ENCODE measurements around the gene FBXW9. TPM values are rescaled to one million over a fixed set of nuclear protein-coding genes. Genes with fewer than 3 reads are reported as not detected.
A peak's percentile ranks its signal among the peaks of the same experiment; 100 is the strongest.

The FBXW9 gene
- total RNA-seq, 2 experiments from 2014 or later = 2.2 to 2.4 TPM

DNA sequence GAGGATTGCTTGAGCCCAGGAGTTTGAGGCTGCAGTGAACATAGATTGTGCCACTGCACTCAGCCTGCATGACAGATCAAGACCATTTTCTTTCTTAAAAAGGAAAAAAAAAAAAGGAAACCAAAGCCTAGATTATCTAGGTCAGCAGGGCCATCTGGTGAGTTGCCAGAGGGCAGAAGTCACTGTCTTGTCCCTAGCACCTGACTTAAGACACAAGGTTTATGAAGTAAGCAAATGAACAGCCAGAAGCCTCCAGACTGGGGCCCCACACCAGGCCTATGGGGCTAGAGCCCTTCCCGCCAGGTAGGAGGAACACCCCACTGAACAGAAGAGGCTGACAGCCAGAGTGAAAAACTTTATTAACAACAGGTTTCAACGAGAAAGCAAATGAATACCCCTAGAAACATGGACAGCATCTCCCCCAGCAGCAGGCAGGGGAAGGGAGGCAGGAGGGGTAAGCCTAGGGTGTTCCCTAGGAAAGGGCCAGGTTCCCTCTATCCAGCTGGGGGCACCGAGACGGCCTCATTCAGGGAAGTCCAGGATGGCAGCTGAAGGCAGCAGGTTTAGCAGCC, 28.6 kb downstream of the FBXW9 start:
- Histone ChIP-seq H3K27ac (ENCODE audit: low read depth in 1 of 2, low read length in 2 of 2) (peak overlapping the region in 1 of 2 donors; percentile 99), H3K9me3 (ENCODE audit: control insufficient read depth in 1 of 2, insufficient read depth in 1 of 2, low read length in 2 of 2) (no peaks in the 10 kb centered on the region), H3K4me3 (ENCODE audit: low read length) (no peak overlapping the region), H3K27me3 (ENCODE audit: control insufficient read depth in 1 of 2, insufficient read depth in 2 of 2, low read length in 2 of 2) (no peaks in the 10 kb centered on the region), H3K36me3 (ENCODE audit: insufficient read depth, low read length) (peaks cover 27% of the 10 kb centered on the region), H3K4me1 (ENCODE audit: insufficient read depth, low read length) (peaks cover 66% of the 10 kb centered on the region)
- Mint-ChIP-seq H3K27me3 (no peaks in the 10 kb centered on the region), H3K9me3 (no peaks in the 10 kb centered on the region), H3K27ac (peak overlapping the region; percentile 98), H3K4me3 (peak overlapping the region; percentile 92), H3K36me3 (ENCODE audit: low read depth) (peaks cover 57% of the 10 kb centered on the region), H3K4me1 (ENCODE audit: low read depth) (peaks cover 53% of the 10 kb centered on the region)
- TF ChIP-seq, protein P1, sequence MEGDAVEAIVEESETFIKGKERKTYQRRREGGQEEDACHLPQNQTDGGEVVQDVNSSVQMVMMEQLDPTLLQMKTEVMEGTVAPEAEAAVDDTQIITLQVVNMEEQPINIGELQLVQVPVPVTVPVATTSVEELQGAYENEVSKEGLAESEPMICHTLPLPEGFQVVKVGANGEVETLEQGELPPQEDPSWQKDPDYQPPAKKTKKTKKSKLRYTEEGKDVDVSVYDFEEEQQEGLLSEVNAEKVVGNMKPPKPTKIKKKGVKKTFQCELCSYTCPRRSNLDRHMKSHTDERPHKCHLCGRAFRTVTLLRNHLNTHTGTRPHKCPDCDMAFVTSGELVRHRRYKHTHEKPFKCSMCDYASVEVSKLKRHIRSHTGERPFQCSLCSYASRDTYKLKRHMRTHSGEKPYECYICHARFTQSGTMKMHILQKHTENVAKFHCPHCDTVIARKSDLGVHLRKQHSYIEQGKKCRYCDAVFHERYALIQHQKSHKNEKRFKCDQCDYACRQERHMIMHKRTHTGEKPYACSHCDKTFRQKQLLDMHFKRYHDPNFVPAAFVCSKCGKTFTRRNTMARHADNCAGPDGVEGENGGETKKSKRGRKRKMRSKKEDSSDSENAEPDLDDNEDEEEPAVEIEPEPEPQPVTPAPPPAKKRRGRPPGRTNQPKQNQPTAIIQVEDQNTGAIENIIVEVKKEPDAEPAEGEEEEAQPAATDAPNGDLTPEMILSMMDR (IDR thresholded peaks at IDR 0.05) = no peak
- CTCF ChIA-PET = no interaction called here
- intact Hi-C loops (cut with DNase I, micrococcal nuclease) = loop anchor here (2.0 to 5.0 kb wide), 6 partner anchors 27 to 746 kb away; partner anchors contain the start of genes JUNB (in 1 of the 2), ZNF490 (in 1 of the 2) and ZNF791 (in 1 of the 2)
- DNase-seq (no peak), ATAC-seq (ENCODE audit: poor library complexity) (no peak)
- POLR2A ChIA-PET = interaction anchor here (0.6 to 1.3 kb wide), 2 partner anchors 29 to 55 kb away, joined by 3 to 6 read pairs; partner anchors contain the start of gene FBXW9

DNA sequence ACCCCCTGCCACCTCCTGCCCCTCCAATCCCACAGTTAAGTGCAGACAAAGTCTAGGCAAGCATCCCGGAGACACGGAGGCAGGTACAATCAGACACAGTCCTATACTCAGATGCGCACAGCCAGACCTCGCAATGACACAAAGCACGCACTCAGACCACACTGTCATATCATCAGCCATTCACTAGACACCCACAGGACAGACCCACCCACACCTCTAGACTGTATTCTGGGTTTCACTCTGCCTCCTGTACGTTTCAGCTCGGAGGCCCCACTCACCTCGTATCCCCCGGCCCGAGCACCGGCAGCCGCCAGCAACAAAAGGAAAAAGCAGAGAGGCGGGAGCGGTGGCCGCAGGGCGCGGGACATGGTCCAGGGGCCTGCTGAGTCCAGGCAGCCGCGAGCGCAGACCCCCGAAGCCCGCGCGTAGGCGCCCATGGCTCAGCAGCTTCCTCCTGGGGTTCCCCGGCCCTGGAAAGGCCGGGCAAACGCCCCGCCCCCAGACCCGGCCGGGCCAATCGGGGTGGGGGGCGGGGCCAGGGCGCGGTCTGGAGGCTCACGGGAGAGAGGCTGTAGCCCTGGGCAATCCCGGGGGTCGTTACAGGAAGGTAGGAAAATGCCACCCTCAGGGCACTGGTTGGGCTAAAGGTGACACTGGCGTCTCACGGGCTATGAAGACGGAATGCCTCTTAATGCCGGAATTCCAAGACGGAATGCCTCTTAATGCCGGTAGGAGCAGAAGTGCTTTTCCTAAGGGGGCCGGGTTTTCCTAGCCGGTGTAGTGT, 30.0 kb downstream of the FBXW9 start, which contains the start of the genes MAN2B1 and WDR83:
MAN2B1 (minus strand) TSS at position 478 of the 784 bp plus-strand sequence; CDS start at position 437, 41 bp downstream.
WDR83 (plus strand) TSS at position 543 of the 784 bp plus-strand sequence. CDS start 2,984 bp downstream, outside the sequence.
- DNase-seq (peak; percentile 49 to 92 (median 71)), ATAC-seq (ENCODE audit: poor library complexity) (peak; percentile 69)
- Histone ChIP-seq H3K4me3 (ENCODE audit: low read length) (peak within 1 kb of the TSS; percentile 94), H3K9me3 (ENCODE audit: control insufficient read depth in 1 of 2, insufficient read depth in 1 of 2, low read length in 2 of 2) (no peaks in the 10 kb centered on the region), H3K27ac (ENCODE audit: low read depth in 1 of 2, low read length in 2 of 2) (peak within 1 kb of the TSS; percentile 82 to 85), H3K36me3 (ENCODE audit: insufficient read depth, low read length) (peaks cover 33% of the 10 kb centered on the region), H3K4me1 (ENCODE audit: insufficient read depth, low read length) (peaks cover 66% of the 10 kb centered on the region), H3K27me3 (ENCODE audit: control insufficient read depth in 1 of 2, insufficient read depth in 2 of 2, low read length in 2 of 2) (no peaks in the 10 kb centered on the region)
- no peaks in the 10 kb centered on the region for H3K27me3 Mint-ChIP-seq
- CTCF ChIA-PET = interaction anchor here (0.6 to 1.7 kb wide), 4 partner anchors 27 to 299 kb away, joined by 3 to 14 read pairs (median 4); no protein-coding TSS in a partner anchor
- H3K4me1 Mint-ChIP-seq (ENCODE audit: low read depth) = peaks cover 48% of the 10 kb centered on the region
- TF ChIP-seq, protein P1 (IDR thresholded peaks at IDR 0.05) = no peak
- peak within 1 kb of the TSS; percentile 98 for H3K27ac Mint-ChIP-seq
- intact Hi-C loops (cut with DNase I, micrococcal nuclease) = loop anchor here (2.0 to 5.0 kb wide), 5 partner anchors 34 to 744 kb away; partner anchors contain the start of genes JUNB (in 1 of the 2), ZNF490 (in 1 of the 2) and ZNF791 (in 1 of the 2)
- peaks cover 48% of the 10 kb centered on the region for H3K36me3 Mint-ChIP-seq (ENCODE audit: low read depth)
- H3K9me3 Mint-ChIP-seq = no peaks in the 10 kb centered on the region
- POLR2A ChIA-PET = interaction anchor here (0.5 to 2.9 kb wide), 8 partner anchors 15 to 125 kb away, joined by 3 to 13 read pairs (median 5); partner anchors contain the start of genes DHPS, JUNB, TRIR and ZNF490
- peak within 1 kb of the TSS; percentile 92 for H3K4me3 Mint-ChIP-seq

- H3K4me3 ChIP-seq (ENCODE audit: low read length) = peak overlapping the region; percentile 94
- peaks cover 40% of the 10 kb centered on the region for H3K36me3 ChIP-seq (ENCODE audit: insufficient read depth, low read length)
- Mint-ChIP-seq H3K9me3 (no peaks in the 10 kb centered on the region), H3K4me1 (ENCODE audit: low read depth) (peaks cover 48% of the 10 kb centered on the region), H3K27ac (peak overlapping the region; percentile 98), H3K36me3 (ENCODE audit: low read depth) (peaks cover 55% of the 10 kb centered on the region), H3K27me3 (no peaks in the 10 kb centered on the region), H3K4me3 (peak overlapping the region; percentile 92)
- TF ChIP-seq, protein P1 (IDR thresholded peaks at IDR 0.05) = no peak
- peak in 3 of 14 experiments; percentile 26 to 48 (median 43) for DNase-seq
- no peak for ATAC-seq (ENCODE audit: poor library complexity)
- CTCF ChIA-PET = interaction anchor here (0.7 to 1.7 kb wide), 3 partner anchors 26 to 300 kb away, joined by 3 to 14 read pairs (median 4); no protein-coding TSS in a partner anchor
- POLR2A ChIA-PET = interaction anchor here (0.7 to 2.9 kb wide), 8 partner anchors 16 to 126 kb away, joined by 3 to 13 read pairs (median 5); partner anchors contain the start of genes DHPS, JUNB, TRIR and ZNF490
- H3K27ac ChIP-seq (ENCODE audit: low read depth in 1 of 2, low read length in 2 of 2) = peak overlapping the region; percentile 82 to 85
- H3K9me3 ChIP-seq (ENCODE audit: control insufficient read depth in 1 of 2, insufficient read depth in 1 of 2, low read length in 2 of 2) = no peaks in the 10 kb centered on the region
- intact Hi-C loops (cut with DNase I, micrococcal nuclease) = loop anchor here (2.0 to 5.0 kb wide), 5 partner anchors 33 to 743 kb away; partner anchors contain the start of genes JUNB (in 1 of the 2), ZNF490 (in 1 of the 2) and ZNF791 (in 1 of the 2)
- no peaks in the 10 kb centered on the region for H3K27me3 ChIP-seq (ENCODE audit: control insufficient read depth in 1 of 2, insufficient read depth in 2 of 2, low read length in 2 of 2)
- H3K4me1 ChIP-seq (ENCODE audit: insufficient read depth, low read length) = peaks cover 64% of the 10 kb centered on the region
These were observed 30.7 kb downstream of the FBXW9 start for GRCh38 chr19:12665671-12666264.
